M059J (cell line): ENCODE results near the gene SLC32A1. TPM values are rescaled to one million over a fixed set of nuclear protein-coding genes. Genes with fewer than 3 reads are reported as not detected.

Source experiments
- DNase-seq: peaks from one replicate; pipeline ENCODE4 v3.0.0-alpha.2; 2012; ENCODE audit warnings: low read depth
- total RNA-seq: library from RNA; depleted of rRNA; stranded (reverse); fragments of >200 nt; shearing (Covaris generic); gene quantifications from 2 replicates; pipeline ENCODE4 v1.2.3, GENCODE V29; 2014; rRNA removed

SLC32A1 gene
- total RNA-seq, 1 experiment from 2014 or later, result not detected

DNA sequence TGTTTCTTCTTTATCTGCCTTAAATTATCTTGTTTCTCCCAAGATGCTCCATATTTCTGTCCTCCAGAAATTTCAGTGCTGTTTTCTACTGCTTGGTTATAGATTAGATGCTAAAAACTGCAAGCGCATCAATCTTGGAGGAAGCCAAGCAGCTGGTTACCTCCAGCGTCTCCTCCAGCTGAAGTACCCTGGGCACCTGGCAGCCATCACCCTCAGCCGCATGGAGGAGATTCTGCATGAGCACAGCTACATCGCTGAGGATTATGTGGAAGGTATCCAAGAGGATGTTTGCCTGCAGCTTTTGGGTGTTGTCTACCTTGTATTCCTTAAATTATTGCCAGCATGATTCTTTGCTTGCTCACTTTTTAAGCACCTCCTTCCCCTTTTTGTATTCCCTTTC is 27.7 kb downstream of the SLC32A1 start:
- DNase-seq, result no peak

- no peak for DNase-seq
These were observed 30.6 kb downstream of the SLC32A1 start for GRCh38 chr20:38754924-38755323.

DNA sequence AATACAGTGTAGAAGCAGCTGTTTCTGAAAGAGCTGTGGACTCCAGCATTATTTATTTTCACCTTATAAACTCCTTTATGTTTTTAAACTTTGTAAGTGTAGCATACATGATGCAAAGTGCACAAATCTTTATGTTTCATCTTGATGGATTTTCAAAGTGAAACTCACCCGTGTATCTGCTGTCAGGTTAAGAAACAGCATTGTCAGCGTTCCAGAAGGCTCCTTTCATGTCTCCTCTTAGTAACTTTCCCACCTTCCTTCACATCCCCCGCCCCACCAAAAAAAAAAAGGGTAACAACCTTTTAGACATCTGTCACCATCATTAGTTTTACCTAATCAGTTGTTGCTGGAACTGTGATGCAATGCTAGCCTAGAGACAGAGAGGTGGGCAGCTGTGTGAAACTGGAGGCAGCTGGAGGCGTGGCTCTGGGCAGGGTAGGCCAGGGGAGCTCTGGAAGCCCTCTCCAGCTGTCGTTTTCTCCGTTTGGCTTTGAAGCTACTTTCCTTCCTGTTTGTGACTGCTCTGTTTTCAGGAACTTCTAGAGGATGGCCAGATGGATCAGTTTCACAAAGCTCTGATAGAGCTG is 31.1 kb downstream of the SLC32A1 start:
- no peak for DNase-seq

DNA sequence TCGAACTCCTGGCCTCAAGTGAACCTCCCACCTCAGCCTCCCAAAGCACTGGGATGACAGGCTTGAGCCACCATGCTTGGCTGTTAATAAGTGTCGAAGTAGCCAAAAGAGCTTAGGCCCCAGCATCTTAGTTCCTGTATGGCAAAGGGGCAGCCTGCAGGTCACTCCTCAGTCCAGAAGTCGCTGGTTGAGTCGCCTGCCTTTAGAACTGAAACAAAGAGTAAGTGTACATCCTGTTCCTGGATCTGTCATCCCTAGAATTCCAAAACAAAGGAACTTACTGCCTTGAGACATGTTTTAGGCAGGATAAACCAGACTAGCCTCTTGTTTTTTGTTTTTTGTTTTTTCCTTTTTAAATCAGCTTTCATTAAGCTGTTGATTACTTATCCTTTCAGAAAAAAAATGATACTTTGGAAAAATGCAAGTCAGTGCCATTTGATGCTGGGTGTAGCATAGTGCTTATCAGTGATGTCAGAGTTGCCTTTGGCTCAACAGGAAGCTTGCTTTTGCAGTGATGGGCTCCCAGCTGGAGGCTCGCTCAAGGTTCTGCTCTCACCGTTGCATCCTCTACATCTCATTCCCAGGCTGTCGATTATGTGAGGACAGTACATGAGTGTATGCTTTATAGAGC is 33.0 kb downstream of the SLC32A1 start:
- DNase-seq, result no peak

DNA sequence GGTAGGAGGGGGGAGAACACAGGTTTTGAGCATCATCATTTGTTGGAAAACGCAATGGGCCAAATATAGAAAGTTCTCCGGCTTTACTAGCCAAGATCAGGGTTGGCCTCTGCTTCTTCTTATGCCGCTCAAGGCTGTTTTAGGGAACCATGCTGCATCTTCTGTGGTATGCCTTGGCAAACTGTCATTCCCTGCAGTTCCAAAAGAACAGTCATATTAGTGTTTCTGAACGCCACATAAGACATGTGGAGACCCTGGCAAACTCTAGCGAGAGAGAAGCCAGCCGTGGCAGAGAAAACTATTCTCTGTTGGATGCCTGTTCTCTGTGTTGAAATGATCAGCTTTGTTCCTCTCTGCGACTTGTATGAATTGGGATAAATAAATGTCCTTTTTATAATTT is 34.8 kb downstream of the SLC32A1 start:
- no peak for DNase-seq

DNA sequence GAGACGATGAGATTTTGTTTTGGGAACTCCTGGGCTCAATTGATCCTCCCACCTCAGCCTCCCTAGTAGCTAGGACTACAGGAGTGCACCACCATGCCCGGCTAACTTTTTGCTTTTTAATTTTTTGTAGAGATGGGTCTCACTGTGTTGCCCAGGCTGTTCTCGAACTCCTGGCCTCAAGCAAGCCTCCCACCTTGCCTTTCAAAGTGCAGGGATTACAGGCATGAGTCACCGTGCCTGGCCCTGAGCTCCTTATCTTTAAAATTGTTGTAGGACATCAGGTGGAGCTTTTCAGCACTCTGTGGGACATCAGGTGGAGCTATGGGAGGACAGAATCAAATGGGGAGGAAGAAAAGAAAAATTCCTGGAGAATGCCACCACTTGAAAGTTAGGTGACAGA is 36.7 kb downstream of the SLC32A1 start:
- no peak for DNase-seq

GRCh38 chr20:38762174-38762573 is 37.9 kb downstream of the SLC32A1 start:
- no peak for DNase-seq

GRCh38 chr20:38763616-38764015 is 39.3 kb downstream of the SLC32A1 start:
- DNase-seq, result no peak

- DNase-seq, result peak; percentile 93
These were observed 40.5 kb downstream of the SLC32A1 start for GRCh38 chr20:38764567-38765318.

GRCh38 chr20:38766071-38766470 is 41.8 kb downstream of the SLC32A1 start:
- no peak for DNase-seq

DNA sequence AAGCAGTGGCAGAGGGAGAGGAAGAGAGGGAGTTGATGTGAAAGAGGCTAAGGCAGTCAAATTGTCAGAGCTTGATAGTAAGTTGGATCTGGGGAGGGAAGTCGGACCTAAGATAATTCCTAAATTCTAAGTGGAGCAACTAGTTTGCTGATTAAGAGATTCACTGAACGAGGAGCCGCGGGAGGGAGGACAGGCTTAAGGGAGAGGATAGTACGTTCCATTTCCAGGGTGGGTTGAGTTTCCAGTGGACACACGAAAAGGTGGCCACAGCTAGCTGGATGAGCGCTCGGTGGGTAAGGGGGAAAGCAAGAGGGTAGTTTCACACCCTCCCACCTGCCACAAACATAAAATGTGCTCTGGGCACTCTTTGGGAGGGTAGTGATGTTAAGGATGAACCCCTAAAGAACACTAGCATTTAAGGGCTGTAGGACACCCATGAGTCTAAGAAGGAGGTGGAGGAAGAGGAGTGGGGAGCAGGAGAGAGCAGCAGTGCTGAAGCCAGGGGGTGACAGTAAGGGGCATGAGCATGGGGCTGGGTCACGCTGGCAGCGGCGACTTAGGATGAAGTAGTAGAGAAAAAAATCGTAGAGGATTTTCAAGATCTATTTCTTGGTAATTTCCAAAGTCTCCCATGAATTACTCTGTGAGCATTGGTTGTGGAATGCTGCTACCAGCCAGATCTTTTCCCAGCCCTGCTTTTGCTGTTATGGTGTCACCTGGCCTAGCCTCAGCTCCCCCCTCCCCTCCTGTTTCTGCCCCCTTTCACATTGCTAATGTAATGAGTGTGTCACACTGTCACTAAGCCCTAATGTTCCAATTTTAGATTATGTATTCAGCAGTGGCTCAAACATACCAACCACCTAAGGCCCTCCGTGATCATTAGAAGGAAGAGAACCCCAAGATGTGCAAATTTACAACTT is 45.4 kb downstream of the SLC32A1 start:
- DNase-seq, result no peak

DNA sequence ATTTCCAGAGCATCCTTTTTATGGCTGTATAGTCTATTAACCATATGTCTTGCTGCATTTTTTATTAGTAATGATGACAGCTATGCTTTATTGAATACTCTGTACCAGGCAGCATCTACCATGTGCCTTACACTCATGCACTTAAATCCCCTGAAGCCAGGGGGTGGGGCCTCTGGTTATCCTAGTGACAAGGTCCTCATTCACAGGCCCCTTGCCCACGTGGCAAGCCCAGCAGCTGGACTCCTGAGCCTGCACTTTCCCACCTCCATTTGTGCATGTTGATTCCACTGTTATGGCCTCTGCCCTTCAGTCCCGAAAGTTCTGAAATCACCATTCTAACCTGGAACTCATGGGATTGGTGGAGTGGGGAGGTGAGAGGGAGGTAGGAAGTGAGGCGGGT is 46.3 kb downstream of the SLC32A1 start:
- no peak for DNase-seq

GRCh38 chr20:38770970-38771369 is 46.7 kb downstream of the SLC32A1 start:
- no peak for DNase-seq

DNA sequence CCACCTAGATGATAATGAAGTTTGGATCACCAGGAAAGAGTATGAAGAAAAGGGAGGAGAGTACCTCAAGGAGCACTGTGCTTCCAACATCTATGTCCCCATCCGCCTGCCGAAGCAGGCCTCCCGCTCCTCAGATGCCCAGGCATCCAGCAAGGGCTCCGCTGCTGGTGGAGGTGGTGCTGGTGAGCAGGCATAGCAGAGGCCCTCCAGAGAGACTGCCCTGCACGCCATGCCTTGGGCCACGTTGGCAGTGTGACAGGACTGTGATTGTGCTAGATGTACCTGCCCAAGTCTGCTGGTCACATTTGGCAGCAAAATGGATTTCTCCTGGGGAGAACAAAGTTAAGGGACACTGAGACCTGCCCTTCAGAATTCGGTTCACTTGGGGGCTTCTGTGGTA is 47.3 kb downstream of the SLC32A1 start:
- no peak for DNase-seq

GRCh38 chr20:38774167-38774566 is 49.9 kb downstream of the SLC32A1 start:
- no peak for DNase-seq

GRCh38 chr20:38776363-38776762 is 52.1 kb downstream of the SLC32A1 start:
- no peak for DNase-seq

Other genes with a start within 250 kb of the SLC32A1 start
- not detected in 2 replicates for gene ADIG, start 143.3 kb upstream of the SLC32A1 start, total RNA-seq
- gene ARHGAP40, start 122.7 kb upstream of the SLC32A1 start, total RNA-seq, result 0.64 TPM in 1 of 2 replicates, not detected in the other
- 10.6 and 12.0 TPM in 2 replicates for gene ACTR5, start 24.0 kb downstream of the SLC32A1 start, total RNA-seq
- gene PPP1R16B, start 81.2 kb downstream of the SLC32A1 start, total RNA-seq, result not detected in 2 replicates
- gene FAM83D, start 201.9 kb downstream of the SLC32A1 start, total RNA-seq, result 102 and 121 TPM in 2 replicates
- 15.2 and 28.6 TPM in 2 replicates for gene DHX35, start 237.9 kb downstream of the SLC32A1 start, total RNA-seq